IPS-18c (cell line): Measurements from ENCODE around the gene SPTLC3.

Experiments used
- H3K4me3 ChIP-seq: 2 replicates; pipeline ENCODE4 v1.7.0; 2013; ENCODE audit warnings: low read depth, mild to moderate bottlenecking, low read length, moderate library complexity; ENCODE audit not compliant: insufficient read depth
- H3K9me3 ChIP-seq: one replicate; pipeline ENCODE4 v1.6.1; 2013; ENCODE audit warnings: mild to moderate bottlenecking, low read length, moderate library complexity; ENCODE audit not compliant: control insufficient read depth, insufficient read depth

The SPTLC3 gene

GRCh38 chr20:13102694-13103093 lies 93.9 kb downstream of the SPTLC3 start:
- H3K4me3 ChIP-seq = no peak overlapping the region
- no peaks in the 10 kb centered on the region for H3K9me3 ChIP-seq

- Histone ChIP-seq H3K9me3 (no peaks in the 10 kb centered on the region), H3K4me3 (no peak overlapping the region)
Observed at GRCh38 chr20:13105039-13105438, 96.3 kb downstream of the SPTLC3 start.

GRCh38 chr20:13105864-13106457 lies 97.2 kb downstream of the SPTLC3 start:
- Histone ChIP-seq H3K9me3 (no peaks in the 10 kb centered on the region), H3K4me3 (no peak overlapping the region)

- H3K4me3 ChIP-seq = no peak overlapping the region
- H3K9me3 ChIP-seq = no peaks in the 10 kb centered on the region
Observed at GRCh38 chr20:13109658-13110057, 100.9 kb downstream of the SPTLC3 start.

GRCh38 chr20:13110796-13111195 lies 102.0 kb downstream of the SPTLC3 start:
- Histone ChIP-seq H3K4me3 (no peak overlapping the region), H3K9me3 (no peaks in the 10 kb centered on the region)

GRCh38 chr20:13111249-13111911 lies 102.6 kb downstream of the SPTLC3 start:
- H3K9me3 ChIP-seq = no peaks in the 10 kb centered on the region
- no peak overlapping the region for H3K4me3 ChIP-seq

GRCh38 chr20:13113731-13114130 lies 105.0 kb downstream of the SPTLC3 start:
- Histone ChIP-seq H3K4me3 (no peak overlapping the region), H3K9me3 (no peaks in the 10 kb centered on the region)

- no peaks in the 10 kb centered on the region for H3K9me3 ChIP-seq
- H3K4me3 ChIP-seq = no peak overlapping the region
Observed at GRCh38 chr20:13117200-13117599, 108.4 kb downstream of the SPTLC3 start.

GRCh38 chr20:13118676-13119075 lies 109.9 kb downstream of the SPTLC3 start:
- Histone ChIP-seq H3K4me3 (no peak overlapping the region), H3K9me3 (no peaks in the 10 kb centered on the region)

GRCh38 chr20:13119583-13119982 lies 110.8 kb downstream of the SPTLC3 start:
- no peaks in the 10 kb centered on the region for H3K9me3 ChIP-seq
- H3K4me3 ChIP-seq = no peak overlapping the region

- H3K9me3 ChIP-seq = no peaks in the 10 kb centered on the region
- no peak overlapping the region for H3K4me3 ChIP-seq
Observed at GRCh38 chr20:13120471-13120870, 111.7 kb downstream of the SPTLC3 start.

- H3K4me3 ChIP-seq = no peak overlapping the region
- no peaks in the 10 kb centered on the region for H3K9me3 ChIP-seq
Observed at GRCh38 chr20:13121840-13122515, 113.2 kb downstream of the SPTLC3 start.

- no peak overlapping the region for H3K4me3 ChIP-seq
Observed at GRCh38 chr20:13125486-13125885, 116.7 kb downstream of the SPTLC3 start.

GRCh38 chr20:13128173-13128572 lies 119.4 kb downstream of the SPTLC3 start:
- H3K4me3 ChIP-seq = no peak overlapping the region

More at GRCh38 chr20:13125486-13125885, 116.7 kb downstream of the SPTLC3 start:
- H3K9me3 ChIP-seq = no peaks in the 10 kb centered on the region

GRCh38 chr20:13130061-13130706 lies 121.4 kb downstream of the SPTLC3 start:
- no peaks in the 10 kb centered on the region for H3K9me3 ChIP-seq
- H3K4me3 ChIP-seq = no peak overlapping the region

More at GRCh38 chr20:13128173-13128572, 119.4 kb downstream of the SPTLC3 start:
- no peaks in the 10 kb centered on the region for H3K9me3 ChIP-seq

GRCh38 chr20:13130707-13131103 lies 121.9 kb downstream of the SPTLC3 start:
- no peaks in the 10 kb centered on the region for H3K9me3 ChIP-seq
- H3K4me3 ChIP-seq = no peak overlapping the region

- Histone ChIP-seq H3K9me3 (no peaks in the 10 kb centered on the region), H3K4me3 (no peak overlapping the region)
Observed at GRCh38 chr20:13131688-13132087, 122.9 kb downstream of the SPTLC3 start.
